H1 (cell line): ENCODE data around the gene MPPED1. TPM values are rescaled to one million over a fixed set of nuclear protein-coding genes. Genes with fewer than 3 reads are reported as not detected.

ENCODE experiments used
- ATF3 ChIP-seq: IDR thresholded peaks from 2 replicates; pipeline ENCODE4 v1.6.1; 2011; ENCODE audit warnings: low read depth, mild to moderate bottlenecking, low read length; ENCODE audit not compliant: insufficient read depth
- CHD7 ChIP-seq: fragments of 300-600 bp; sonication (generic); IDR thresholded peaks from 2 replicates; pipeline ENCODE4 v1.7.1; 2012; ENCODE audit warnings: low read length, moderate library complexity, mild to moderate bottlenecking, inconsistent platforms; ENCODE audit not compliant: insufficient replicate concordance
- CREB1 ChIP-seq: IDR thresholded peaks from 2 replicates; pipeline ENCODE4 v1.6.1; 2012; ENCODE audit warnings: inconsistent platforms
- JUND ChIP-seq: IDR thresholded peaks from 2 replicates; pipeline ENCODE4 v1.6.1; 2011; ENCODE audit warnings: mild to moderate bottlenecking, improper control_type of control experiment, low read length
- POLR2AphosphoS5 ChIP-seq: IDR thresholded peaks from 2 replicates; pipeline ENCODE4 v1.6.1; 2011; ENCODE audit warnings: low read depth, low read length
- RXRA ChIP-seq: IDR thresholded peaks from 2 replicates; pipeline ENCODE4 v1.6.1; 2011; ENCODE audit warnings: low read depth, mild to moderate bottlenecking, low read length, moderate library complexity; ENCODE audit not compliant: insufficient read depth
- polyA plus RNA-seq, 7 experiments: library from polyadenylated mRNA; depleted of rRNA in 3 of 7; stranded (reverse) in 5 of 7; unstranded in 2 of 7; fragments of >200 nt in 5 of 7; fragments of 200-250 nt in 2 of 7; gene quantifications; 1 replicate in 5 of 7; 2 replicates in 1 of 7; 4 replicates in 1 of 7; pipeline versions ENCODE4 v1.2.1 to v1.2.3, GENCODE V29; 2011 to 2013; ENCODE audit warnings: missing spikeins in 2 of 7, mixed read lengths in 2 of 7
- total RNA-seq: library from RNA; stranded (reverse); fragmentation: NEBNext Ultra II Directional; extraction: Animal tissue kit (Norgen Biotek cat#: 25700); gene quantifications from 2 replicates; pipeline ENCODE4 v1.2.1, GENCODE V29; 2021

The MPPED1 gene
- total and polyA plus RNA-seq, 2 of the 8 experiments (the other 6 are each of a cell fraction or from before 2014, with no cell fraction given), result 0.29 to 0.37 TPM

GRCh38 chr22:43554259-43554636, 142.4 kb downstream of the MPPED1 start (continued):
- TF ChIP-seq CHD7, result no peak
- TF ChIP-seq JUND, result no peak
- no peak for TF ChIP-seq POLR2AphosphoS5
- TF ChIP-seq CREB1, result no peak
- TF ChIP-seq ATF3, result no peak
- no peak for TF ChIP-seq RXRA
